SU-DHL-6 (cell line): ENCODE results near the gene PLAGL2.

ENCODE experiments used
- H2AFZ ChIP-seq: fragments of 200-600 bp; sonication (generic); 2 replicates; pipeline ENCODE4 v1.6.1; 2014; ENCODE audit warnings: low read depth, mild to moderate bottlenecking, moderate library complexity, mixed read lengths, antibody characterized with exemption, low read length; ENCODE audit not compliant: severe bottlenecking
- H3F3A ChIP-seq: fragments of 200-600 bp; shearing (Covaris generic); 2 replicates; pipeline ENCODE4 v1.6.0; 2016; ENCODE audit warnings: antibody characterized with exemption, mild to moderate bottlenecking; ENCODE audit not compliant: insufficient read depth
- H3K27ac ChIP-seq: fragments of 200-600 bp; sonication (generic); 2 replicates; pipeline ENCODE4 v1.5.1; 2016; ENCODE audit warnings: low read depth, mild to moderate bottlenecking, low read length, moderate library complexity, mixed read lengths
- H3K27me3 ChIP-seq: fragments of 200-600 bp; sonication (generic), shearing (Covaris generic); 2 replicates; pipeline ENCODE4 v1.6.0; 2014; ENCODE audit warnings: mild to moderate bottlenecking, low read length
- H3K36me3 ChIP-seq: fragments of 200-600 bp; sonication (generic); 2 replicates; pipeline ENCODE4 v1.6.1; 2014; ENCODE audit warnings: mild to moderate bottlenecking, low read length, mixed read lengths
- H3K4me2 ChIP-seq: fragments of 300-600, 200-600 bp; shearing (Covaris generic), sonication (generic); 2 replicates; pipeline ENCODE4 v1.6.0; 2014; ENCODE audit warnings: low read length, low read depth, mild to moderate bottlenecking; ENCODE audit not compliant: poor library complexity, severe bottlenecking
- H3K4me3 ChIP-seq: fragments of 200-600 bp; sonication (generic); 2 replicates; pipeline ENCODE4 v1.5.1; 2014; ENCODE audit warnings: antibody characterized with exemption, low read length, mild to moderate bottlenecking, mixed read lengths; ENCODE audit not compliant: insufficient read depth, poor library complexity, severe bottlenecking
- H3K79me2 ChIP-seq: fragments of 200-600 bp; sonication (generic); 2 replicates; pipeline ENCODE4 v1.6.1; 2014; ENCODE audit warnings: mild to moderate bottlenecking, low read length, moderate library complexity; ENCODE audit not compliant: insufficient read depth
- H3K9ac ChIP-seq: fragments of 200-600 bp; sonication (generic); 2 replicates; pipeline ENCODE4 v1.7.0; 2014; ENCODE audit warnings: mild to moderate bottlenecking, low read length
- H3K9me2 ChIP-seq: fragments of 200-600 bp; sonication (generic); replicated peaks from 2 replicates; pipeline ENCODE4 v1.6.1; 2014; ENCODE audit warnings: low read length; ENCODE audit not compliant: insufficient read depth
- H3K9me3 ChIP-seq: fragments of 200-600 bp; sonication (generic); 2 replicates; pipeline ENCODE4 v1.6.1; 2014; ENCODE audit warnings: low read length, mixed read lengths; ENCODE audit not compliant: insufficient read depth
- H4K20me1 ChIP-seq: fragments of 200-600 bp; sonication (generic); 2 replicates; pipeline ENCODE4 v1.6.1; 2014; ENCODE audit warnings: low read depth, mild to moderate bottlenecking, antibody characterized with exemption, low read length, moderate library complexity, mixed read lengths
- EZH2phosphoT487 ChIP-seq: fragments of 200-600 bp; sonication (generic), shearing (Covaris generic); conservative IDR thresholded peaks from 2 replicates; pipeline ENCODE4 v1.6.1; 2018; ENCODE audit warnings: mild to moderate bottlenecking, antibody characterized with exemption, low read length, moderate library complexity, mixed read lengths
- TF ChIP-seq, protein P1 (sequence below): fragments of 200-600 bp; sonication (generic); IDR thresholded peaks from one replicate; pipeline ENCODE4 v1.5.1; 2017; ENCODE audit warnings: antibody characterized with exemption, mild to moderate bottlenecking, low read length, moderate library complexity; ENCODE audit not compliant: insufficient read depth, poor library complexity, severe bottlenecking

PLAGL2 gene

GRCh38 chr20:32184961-32185603 is 22.5 kb downstream of the PLAGL2 start:
- Histone ChIP-seq H3K9ac (no peak overlapping the region), H3K4me2 (no peak overlapping the region), H3K4me3 (no peak overlapping the region), H3K27me3 (no peaks in the 10 kb centered on the region), H3F3A (no peaks in the 10 kb centered on the region), H3K79me2 (no peaks in the 10 kb centered on the region), H4K20me1 (no peaks in the 10 kb centered on the region), H3K36me3 (no peaks in the 10 kb centered on the region), H2AFZ (no peak overlapping the region), H3K9me3 (no peaks in the 10 kb centered on the region), H3K27ac (no peak overlapping the region), H3K9me2 (no peaks in the 10 kb centered on the region)
- TF ChIP-seq, protein P1, sequence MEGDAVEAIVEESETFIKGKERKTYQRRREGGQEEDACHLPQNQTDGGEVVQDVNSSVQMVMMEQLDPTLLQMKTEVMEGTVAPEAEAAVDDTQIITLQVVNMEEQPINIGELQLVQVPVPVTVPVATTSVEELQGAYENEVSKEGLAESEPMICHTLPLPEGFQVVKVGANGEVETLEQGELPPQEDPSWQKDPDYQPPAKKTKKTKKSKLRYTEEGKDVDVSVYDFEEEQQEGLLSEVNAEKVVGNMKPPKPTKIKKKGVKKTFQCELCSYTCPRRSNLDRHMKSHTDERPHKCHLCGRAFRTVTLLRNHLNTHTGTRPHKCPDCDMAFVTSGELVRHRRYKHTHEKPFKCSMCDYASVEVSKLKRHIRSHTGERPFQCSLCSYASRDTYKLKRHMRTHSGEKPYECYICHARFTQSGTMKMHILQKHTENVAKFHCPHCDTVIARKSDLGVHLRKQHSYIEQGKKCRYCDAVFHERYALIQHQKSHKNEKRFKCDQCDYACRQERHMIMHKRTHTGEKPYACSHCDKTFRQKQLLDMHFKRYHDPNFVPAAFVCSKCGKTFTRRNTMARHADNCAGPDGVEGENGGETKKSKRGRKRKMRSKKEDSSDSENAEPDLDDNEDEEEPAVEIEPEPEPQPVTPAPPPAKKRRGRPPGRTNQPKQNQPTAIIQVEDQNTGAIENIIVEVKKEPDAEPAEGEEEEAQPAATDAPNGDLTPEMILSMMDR = no peak
- TF ChIP-seq EZH2phosphoT487 = no peak

GRCh38 chr20:32183947-32184635 is 23.5 kb downstream of the PLAGL2 start:
- no peaks in the 10 kb centered on the region for H4K20me1 ChIP-seq
- H3K36me3 ChIP-seq = no peaks in the 10 kb centered on the region
- H3F3A ChIP-seq = no peaks in the 10 kb centered on the region
- H3K79me2 ChIP-seq = no peaks in the 10 kb centered on the region
- no peak overlapping the region for H3K9ac ChIP-seq
- H3K4me2 ChIP-seq = no peak overlapping the region
- no peak overlapping the region for H3K27ac ChIP-seq
- H2AFZ ChIP-seq = no peak overlapping the region
- no peaks in the 10 kb centered on the region for H3K9me3 ChIP-seq
- no peaks in the 10 kb centered on the region for H3K9me2 ChIP-seq
- no peaks in the 10 kb centered on the region for H3K27me3 ChIP-seq
- TF ChIP-seq, protein P1 = no peak
- TF ChIP-seq EZH2phosphoT487 = no peak
- no peak overlapping the region for H3K4me3 ChIP-seq

DNA sequence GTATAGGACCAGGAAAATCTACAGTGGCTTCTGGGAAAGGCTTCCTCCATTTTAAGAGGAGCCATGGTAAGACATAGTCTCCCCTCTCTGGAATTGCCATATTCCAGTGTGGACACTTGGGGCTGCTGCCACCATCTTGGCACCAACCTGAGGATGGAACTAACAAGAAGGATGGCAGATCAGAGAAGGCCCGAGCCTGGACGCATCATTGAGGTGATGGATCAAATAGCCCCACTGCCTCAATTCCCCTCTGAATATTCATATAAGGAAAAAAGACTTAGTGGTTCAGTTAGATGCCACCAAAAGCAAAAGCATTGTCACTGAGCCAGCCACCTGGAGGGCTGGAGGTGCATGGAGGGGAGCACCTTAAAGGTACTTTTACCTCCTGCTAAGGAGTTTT is 25.9 kb downstream of the PLAGL2 start:
- no peaks in the 10 kb centered on the region for H3F3A ChIP-seq
- H3K36me3 ChIP-seq = no peaks in the 10 kb centered on the region
- no peak overlapping the region for H3K9ac ChIP-seq
- no peaks in the 10 kb centered on the region for H3K79me2 ChIP-seq
- H3K27me3 ChIP-seq = no peaks in the 10 kb centered on the region
- no peaks in the 10 kb centered on the region for H3K9me2 ChIP-seq
- no peak overlapping the region for H3K4me3 ChIP-seq
- no peaks in the 10 kb centered on the region for H3K9me3 ChIP-seq
- H3K4me2 ChIP-seq = no peak overlapping the region
- no peak overlapping the region for H3K27ac ChIP-seq
- H2AFZ ChIP-seq = no peak overlapping the region
- TF ChIP-seq, protein P1 = no peak
- TF ChIP-seq EZH2phosphoT487 = no peak
- H4K20me1 ChIP-seq = no peaks in the 10 kb centered on the region
